ENCODE measurements around the gene MAPK8.
A peak's percentile ranks its signal among the peaks of the same experiment; 100 is the strongest.

MAPK8 gene

GRCh38 chr10:48294431-48294830, 12.0 kb upstream of the MAPK8 start:
- DNase-seq, result no peak

DNA sequence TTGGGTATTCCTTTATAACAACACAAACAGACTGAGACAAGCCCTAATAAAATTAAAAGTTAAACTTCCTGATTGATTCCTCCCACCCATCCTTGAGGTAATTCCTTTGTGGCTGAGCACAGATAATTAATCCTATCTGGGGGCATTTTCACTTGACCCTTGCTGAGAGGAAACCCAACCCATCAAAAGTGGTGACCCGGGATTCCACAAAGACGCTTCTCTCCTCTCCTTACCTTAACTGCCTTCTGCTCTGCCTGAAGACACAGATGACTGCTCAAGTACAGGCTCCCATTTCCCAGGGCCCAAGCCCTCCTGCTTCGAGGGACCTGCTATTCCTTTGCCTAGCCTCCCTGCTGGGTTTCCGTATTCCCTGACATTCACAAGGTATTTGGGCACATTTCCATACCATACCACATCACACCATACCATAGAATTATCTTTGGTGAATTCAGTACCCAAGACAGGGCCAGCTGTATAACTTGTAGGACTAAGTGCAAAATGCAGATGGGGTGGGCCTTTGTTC, 9.8 kb upstream of the MAPK8 start:
- no peak for DNase-seq

DNA sequence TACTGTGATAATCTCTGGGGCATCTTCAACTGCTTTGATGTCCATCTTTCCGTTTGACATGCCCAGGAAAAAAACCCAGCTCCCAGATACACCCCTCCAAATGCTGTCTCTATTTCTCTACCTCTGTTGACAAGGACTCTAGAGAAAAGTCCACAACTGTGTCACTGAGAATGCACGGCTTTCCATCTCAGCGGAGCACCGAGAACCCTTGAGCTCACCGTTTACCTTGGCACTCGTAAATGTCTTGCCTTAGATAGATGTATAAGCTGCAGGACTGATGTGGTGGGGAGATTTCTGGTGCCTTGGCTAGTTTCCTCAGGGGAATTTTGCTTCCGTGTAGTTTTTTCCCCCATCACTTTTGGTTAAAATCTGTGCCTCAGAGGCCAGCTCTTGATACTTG, 7.4 kb upstream of the MAPK8 start:
- no peak for DNase-seq

- no peak for DNase-seq
Measured at GRCh38 chr10:48299692-48300091, 6.8 kb upstream of the MAPK8 start.

DNA sequence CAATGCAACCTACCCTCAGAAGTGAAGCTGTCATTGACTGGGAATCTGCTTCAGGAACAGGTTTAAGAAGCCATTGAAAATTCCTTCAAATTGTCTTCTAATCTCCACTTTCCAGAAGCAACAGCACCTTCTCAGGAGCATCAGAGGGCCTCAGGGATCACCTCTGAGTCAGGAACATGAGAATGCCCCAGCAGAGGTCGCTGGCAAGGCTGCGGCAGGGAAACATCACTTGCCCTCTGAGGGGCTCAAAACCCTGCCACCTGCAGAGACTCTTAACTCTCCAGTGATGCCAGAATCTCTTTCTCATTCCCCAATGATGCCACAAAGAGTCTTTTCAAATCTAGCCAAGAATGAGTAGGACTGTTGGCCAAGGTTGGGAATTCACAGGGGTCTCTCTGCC, 5.9 kb upstream of the MAPK8 start:
- DNase-seq, result no peak

- DNase-seq, result no peak
Measured at GRCh38 chr10:48302515-48303476, 3.7 kb upstream of the MAPK8 start.

DNA sequence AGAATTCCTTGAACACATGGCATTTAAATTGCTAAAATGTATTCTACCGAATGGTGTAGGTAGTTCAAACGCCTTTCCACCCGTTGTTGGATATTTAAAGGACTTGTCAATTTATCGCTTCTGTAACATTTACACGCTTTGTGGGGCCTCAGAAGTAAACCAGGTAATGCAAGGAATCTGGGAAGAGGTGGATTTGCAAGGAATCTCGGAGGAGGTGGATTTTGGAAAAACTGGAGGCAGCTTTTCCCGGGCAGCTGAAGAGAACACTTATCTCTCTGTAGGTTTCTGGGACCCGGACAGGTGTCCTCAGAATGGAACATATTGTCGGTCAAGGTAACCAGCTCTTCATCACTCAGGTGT, 592 bp upstream of the MAPK8 start:
- DNase-seq, result no peak

GRCh38 chr10:48306870-48307710, 613 bp downstream of the MAPK8 start:
- DNase-seq, result peak; percentile 65

GRCh38 chr10:48307711-48308018, 1.2 kb downstream of the MAPK8 start:
- no peak for DNase-seq

DNA sequence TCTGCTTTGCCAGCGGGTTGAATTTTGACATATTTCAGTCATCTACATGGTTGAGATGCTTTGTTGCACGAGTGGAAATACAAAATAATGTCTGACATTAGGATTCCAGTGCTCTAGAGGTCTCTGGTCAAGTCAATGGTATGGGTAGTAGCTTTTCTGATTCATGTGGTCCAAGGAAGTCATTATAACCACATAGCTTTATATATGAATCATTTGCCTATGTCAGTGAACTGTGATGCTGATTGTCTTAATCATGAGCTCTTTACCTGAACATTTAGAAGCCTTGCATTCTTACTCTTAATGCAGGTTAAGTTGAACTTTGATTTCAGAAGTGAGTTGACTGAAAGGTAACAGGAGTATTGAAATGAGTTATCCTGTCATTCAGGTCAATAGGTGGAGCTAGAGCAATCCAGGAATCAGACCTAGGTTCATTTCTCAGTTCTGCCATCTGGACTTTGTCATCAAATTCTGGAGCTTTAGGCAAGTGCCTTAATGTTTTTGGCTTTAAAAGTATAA, 3.3 kb downstream of the MAPK8 start:
- DNase-seq, result no peak

DNA sequence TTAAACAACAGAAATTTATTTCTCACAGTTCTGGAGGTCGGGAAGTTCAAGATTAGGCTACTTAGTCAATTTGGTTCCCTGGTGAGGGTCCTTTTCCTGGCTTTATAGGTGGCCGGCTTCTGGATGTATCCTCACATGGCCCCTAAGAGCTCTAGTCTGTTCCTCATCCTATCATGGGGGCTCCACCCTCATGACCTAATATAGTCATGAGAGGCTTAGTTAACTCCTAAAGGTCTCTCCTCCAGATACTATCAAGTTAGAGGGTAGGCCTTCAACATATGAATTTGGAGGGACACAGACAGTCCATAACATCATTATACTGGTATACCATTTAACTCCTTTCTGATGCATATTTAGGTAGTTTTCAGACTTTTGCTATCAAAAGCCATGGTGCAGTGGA, 7.6 kb downstream of the MAPK8 start:
- DNase-seq, result no peak

DNA sequence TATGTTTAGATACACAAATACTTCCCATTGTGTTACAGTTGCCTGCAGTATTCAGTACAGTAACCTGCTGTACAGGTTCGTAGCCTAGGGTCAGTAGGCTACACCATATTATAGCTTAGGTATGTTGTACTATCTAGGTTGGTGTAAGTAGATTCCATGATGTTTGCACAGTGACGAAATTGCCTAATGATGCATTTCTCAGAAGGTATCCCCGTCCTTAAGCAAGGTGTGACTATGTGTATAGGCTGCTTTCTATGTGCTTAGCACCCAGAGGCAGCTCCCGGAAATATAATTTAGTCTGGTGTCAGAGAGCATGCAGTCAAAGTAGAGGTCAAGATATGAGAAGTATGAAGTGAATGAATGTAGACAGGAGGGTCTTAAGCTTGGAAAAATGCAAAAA, 9.8 kb downstream of the MAPK8 start:
- DNase-seq, result no peak

DNA sequence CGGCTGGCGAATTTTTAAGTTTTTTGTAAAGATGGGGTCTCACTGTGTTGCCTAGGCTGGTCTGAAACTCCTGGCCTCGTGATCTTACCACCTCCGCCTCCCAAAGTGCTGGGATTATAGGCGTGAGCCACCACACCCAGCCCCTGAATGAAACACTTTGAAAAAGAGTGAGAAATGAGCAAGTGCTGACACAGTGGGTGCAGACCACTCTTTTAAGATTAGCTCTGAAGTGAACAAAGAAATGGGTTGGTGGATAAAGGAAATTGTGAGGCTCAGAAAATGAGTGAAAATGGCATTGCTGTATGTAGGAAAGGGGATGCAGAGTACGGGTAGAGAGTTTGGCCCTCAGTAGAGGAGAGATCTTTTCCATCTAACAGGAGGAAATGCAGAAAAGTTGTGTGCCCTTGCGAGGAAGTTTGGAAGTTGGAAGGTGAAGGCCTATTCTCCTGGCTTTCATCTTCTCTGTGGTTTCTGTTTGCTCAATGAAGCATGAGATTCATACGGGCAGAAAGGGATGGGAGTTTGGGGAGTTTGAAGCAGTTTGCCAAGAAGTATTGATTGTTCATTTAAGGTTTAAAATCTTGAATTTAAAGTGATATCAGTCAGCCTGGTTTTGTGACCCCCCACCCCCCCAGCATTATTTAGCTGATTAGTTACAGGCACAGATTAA, 11.0 kb downstream of the MAPK8 start:
- DNase-seq, result no peak

DNA sequence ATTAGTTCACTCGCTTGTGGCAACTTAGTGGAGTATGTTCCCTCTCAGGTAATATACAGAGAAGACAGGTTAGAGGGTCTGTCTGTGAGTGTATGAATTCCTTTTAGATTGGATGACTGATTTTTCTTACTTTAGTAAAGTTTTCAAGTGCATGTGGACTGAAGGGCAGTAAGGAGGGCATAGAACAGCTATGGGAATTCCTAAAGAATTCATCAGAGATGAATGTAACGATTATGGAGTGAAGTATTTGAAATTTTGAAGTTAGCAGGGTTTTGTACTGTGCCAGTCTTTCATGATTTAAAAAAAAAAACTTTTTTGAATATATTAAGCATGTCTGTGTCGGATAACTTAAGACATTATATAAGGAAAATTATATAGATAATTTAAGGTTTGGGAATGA, 15.5 kb downstream of the MAPK8 start:
- no peak for DNase-seq

DNA sequence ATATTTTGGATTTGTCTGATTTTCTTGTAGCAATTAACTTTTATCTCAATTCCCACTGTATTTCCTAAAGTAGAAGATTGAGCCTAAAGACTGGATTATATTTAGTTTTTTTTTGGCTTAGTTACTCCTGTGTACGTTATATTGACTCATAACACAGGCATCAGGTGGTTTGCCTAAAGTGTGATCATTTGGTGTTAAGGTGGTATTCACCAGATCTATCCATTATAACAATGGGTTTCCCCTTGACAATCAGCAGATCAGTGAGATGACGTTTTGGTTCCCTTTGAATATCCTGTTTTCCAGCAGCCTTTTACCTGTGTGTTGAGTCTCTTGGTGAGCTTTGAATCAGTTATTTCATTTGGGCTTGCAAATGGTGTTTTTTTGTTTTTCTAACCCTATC, 18.1 kb downstream of the MAPK8 start:
- no peak for DNase-seq

- no peak for DNase-seq
Measured at GRCh38 chr10:48330269-48330668, 23.8 kb downstream of the MAPK8 start.

GRCh38 chr10:48331436-48331835, 25.0 kb downstream of the MAPK8 start:
- no peak for DNase-seq

DNA sequence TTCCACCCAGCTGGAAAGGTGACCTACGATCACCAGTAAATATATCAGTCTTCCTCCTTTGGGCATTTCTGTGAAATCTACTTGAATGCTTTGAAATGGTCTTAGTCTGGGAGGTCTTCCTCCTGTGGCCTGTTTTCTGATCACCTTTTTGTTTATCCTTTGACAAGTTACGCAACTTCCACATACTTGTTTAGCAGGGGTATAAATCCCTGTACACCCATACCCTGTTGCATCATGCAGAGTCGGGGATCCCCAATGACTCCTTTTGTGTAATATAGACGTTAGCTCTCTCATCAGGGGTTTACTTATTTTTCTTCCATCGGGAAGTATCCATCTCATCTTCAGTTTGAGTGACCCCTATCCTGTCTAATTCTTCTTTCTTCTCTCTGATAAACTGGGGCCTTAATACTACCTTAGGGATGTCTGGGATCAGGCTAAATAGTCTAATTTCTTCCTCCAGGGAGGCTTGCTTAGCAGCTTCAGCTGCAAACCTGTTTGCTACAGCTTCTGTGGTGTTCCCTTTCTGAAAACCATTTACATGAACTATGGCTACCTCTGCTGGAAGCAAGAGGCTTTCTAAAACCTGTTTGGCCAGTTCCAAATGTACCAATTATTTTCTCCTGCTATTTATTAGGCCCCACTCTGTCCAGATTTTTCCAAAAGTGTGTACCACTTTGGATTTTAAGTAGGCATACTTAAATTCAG, 25.8 kb downstream of the MAPK8 start:
- DNase-seq, result no peak

DNA sequence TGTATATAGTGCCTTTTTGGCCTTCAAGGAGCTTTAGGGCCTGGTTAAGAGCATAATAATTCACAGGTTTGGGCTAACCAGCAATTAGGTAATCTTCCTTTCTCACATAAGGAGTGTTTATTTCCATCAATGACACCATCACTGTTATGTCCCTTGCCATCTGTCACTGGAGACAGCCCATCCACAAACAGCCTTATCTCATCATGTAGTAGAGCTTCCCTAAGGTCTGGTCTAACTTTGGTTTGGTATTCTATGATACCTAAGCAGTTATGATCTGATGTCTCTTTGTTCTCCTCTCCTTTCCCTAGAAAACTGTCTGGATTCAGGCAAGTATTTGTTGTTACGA, 26.4 kb downstream of the MAPK8 start:
- DNase-seq, result no peak

- DNase-seq, result no peak
Measured at GRCh38 chr10:48333856-48334255, 27.4 kb downstream of the MAPK8 start.

GRCh38 chr10:48335788-48336187, 29.3 kb downstream of the MAPK8 start:
- no peak for DNase-seq

DNA sequence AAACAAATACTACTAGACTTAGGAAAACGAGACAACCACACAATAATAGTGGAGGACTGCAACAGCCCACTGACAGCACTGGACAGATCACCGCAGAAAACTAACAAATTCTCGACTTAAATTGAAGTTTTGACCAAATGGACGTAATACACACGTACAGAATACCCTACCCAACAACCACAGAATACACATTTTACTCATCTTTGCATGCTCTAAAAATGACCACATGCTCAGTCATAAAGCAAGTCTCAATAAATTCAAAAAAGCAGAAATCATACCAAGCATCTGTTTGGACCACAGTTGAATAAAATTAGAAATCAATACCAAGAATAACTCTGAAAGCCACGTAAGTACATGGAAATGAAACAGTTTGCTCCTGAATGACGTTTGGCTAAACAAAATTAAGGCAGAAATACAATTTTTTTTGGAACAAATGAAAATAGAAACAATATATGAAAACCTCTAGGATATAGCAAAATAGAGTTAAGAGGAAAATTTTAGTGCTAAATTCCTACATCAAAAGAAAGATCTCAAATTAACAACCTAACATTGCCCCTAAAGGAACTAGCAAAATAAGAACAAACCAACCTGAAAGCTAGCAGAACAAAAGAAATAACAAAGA, 30.6 kb downstream of the MAPK8 start:
- no peak for DNase-seq
